Measurements from ENCODE around the gene DUSP3. TPM values are rescaled to one million over a fixed set of nuclear protein-coding genes. Genes with fewer than 3 reads are reported as not detected.

DUSP3 gene
- total and polyA plus RNA-seq, 10 of the 15 experiments (the other 5 are each of a cell fraction or from before 2014, with no cell fraction given): 1.5 to 12.1 (median 3.8) TPM

- ATAC-seq: no peak
- BruUV-seq (replicated peaks): no TSS peak
- Histone ChIP-seq H3K27me3 (replicated peaks in 1 of 2; ENCODE audit: control insufficient read depth in 2 of 2, insufficient read depth in 2 of 2, low read length in 1 of 2) (no peaks in the 10 kb centered on the region; a peak in 1 of 4 replicates), H3K4me1 (ENCODE audit: control insufficient read depth, insufficient read depth, low read length) (peaks cover 7% of the 10 kb centered on the region), H2AFZ (ENCODE audit: control insufficient read depth, low read depth, low read length) (no peak overlapping the region), H3K79me2 (ENCODE audit: control insufficient read depth, insufficient read depth, low read length) (no peaks in the 10 kb centered on the region), H3K9me3 (replicated peaks; ENCODE audit: control insufficient read depth, insufficient read depth, low read length) (no peaks in the 10 kb centered on the region), H3K27ac (ENCODE audit: control insufficient read depth, insufficient read depth) (no peak overlapping the region), H3K9ac (ENCODE audit: control insufficient read depth, insufficient read depth, low read length) (no peak overlapping the region), H3K4me3 (no peak overlapping the region), H3K36me3 (ENCODE audit: control insufficient read depth in 2 of 2, insufficient read depth in 2 of 2, low read length in 1 of 2) (no peaks in the 10 kb centered on the region; a peak in 1 of 4 replicates), H3K4me2 (ENCODE audit: control insufficient read depth, insufficient read depth) (peak overlapping the region; percentile 54; the same call in 1 of the 2 replicates), H4K20me1 (ENCODE audit: control insufficient read depth, insufficient read depth) (no peaks in the 10 kb centered on the region)
- TF ChIP-seq TCF12 (IDR thresholded peaks at IDR 0.05; ENCODE audit: low read depth, low read length): no peak
- no peak for TF ChIP-seq POLR2AphosphoS2 (IDR thresholded peaks at IDR 0.05; ENCODE audit: low read depth, low read length)
- no peak for TF ChIP-seq ZBTB33 (IDR thresholded peaks at IDR 0.05)
- no peak for FAIRE-seq
- in situ Hi-C loops (cut with MboI): no loop called here
- ChIA-PET RAD21 (ENCODE audit: unreplicated experiment) (interaction anchor here (3.8 kb wide), 1 partner anchor 75 kb away, joined by 14 read pairs; no protein-coding TSS in a partner anchor), SMC1A (ENCODE audit: uncharacterized antibody, unreplicated experiment) (interaction anchor here (3.9 kb wide), 1 partner anchor 75 kb away, joined by 40 read pairs; no protein-coding TSS in a partner anchor), CTCF (interaction anchor here (14.6 kb wide), 1 partner anchor 71 kb away, joined by 515 read pairs; no protein-coding TSS in a partner anchor), POLR2A (no interaction called here)
- no peak for DNase-seq (ENCODE audit: low read depth, low spot score)
- intact Hi-C loops (cut with micrococcal nuclease; ENCODE audit: unreplicated experiment): no loop called here
- 86% methylated on average over 7 of the region's 7 CpGs for WGBS (ENCODE audit: insufficient coverage, insufficient replicate concordance, low lambda C conversion rate, missing lambda C conversion rate)
These were observed 9.8 kb downstream of the DUSP3 start for GRCh38 chr17:43768943-43769342.

- ATAC-seq: peak; percentile 73
- Histone ChIP-seq H3K9me3 (replicated peaks; ENCODE audit: control insufficient read depth, insufficient read depth, low read length) (no peaks in the 10 kb centered on the region), H3K4me1 (ENCODE audit: control insufficient read depth, insufficient read depth, low read length) (peaks cover 7% of the 10 kb centered on the region), H3K9ac (ENCODE audit: control insufficient read depth, insufficient read depth, low read length) (no peak overlapping the region), H3K27ac (ENCODE audit: control insufficient read depth, insufficient read depth) (no peak overlapping the region), H3K4me3 (no peak overlapping the region), H3K79me2 (ENCODE audit: control insufficient read depth, insufficient read depth, low read length) (no peaks in the 10 kb centered on the region), H4K20me1 (ENCODE audit: control insufficient read depth, insufficient read depth) (no peaks in the 10 kb centered on the region), H3K4me2 (ENCODE audit: control insufficient read depth, insufficient read depth) (peak overlapping the region; percentile 54; the same call in 1 of the 2 replicates), H3K36me3 (ENCODE audit: control insufficient read depth in 2 of 2, insufficient read depth in 2 of 2, low read length in 1 of 2) (no peaks in the 10 kb centered on the region; a peak in 1 of 4 replicates), H2AFZ (ENCODE audit: control insufficient read depth, low read depth, low read length) (0 out of 2 replicates have a peak overlapping the region, but pooled peaks have one; percentile 8), H3K27me3 (replicated peaks in 1 of 2; ENCODE audit: control insufficient read depth in 2 of 2, insufficient read depth in 2 of 2, low read length in 1 of 2) (no peaks in the 10 kb centered on the region; a peak in 1 of 4 replicates)
- ChIA-PET CTCF (interaction anchor here (1.5 to 14.6 kb wide), 4 partner anchors 12 to 222 kb away, joined by 3 to 515 read pairs (median 4); partner anchors contain the start of genes CFAP97D1 and ETV4), POLR2A (no interaction called here), SMC1A (ENCODE audit: uncharacterized antibody, unreplicated experiment) (interaction anchor here (3.9 kb wide), 1 partner anchor 74 kb away, joined by 40 read pairs; no protein-coding TSS in a partner anchor), RAD21 (ENCODE audit: unreplicated experiment) (interaction anchor here (3.8 kb wide), 1 partner anchor 74 kb away, joined by 14 read pairs; no protein-coding TSS in a partner anchor)
- intact Hi-C loops (cut with micrococcal nuclease; ENCODE audit: unreplicated experiment): no loop called here
- FAIRE-seq: no peak
- no TSS peak for BruUV-seq (replicated peaks)
- in situ Hi-C loops (cut with MboI): no loop called here
- DNase-seq (ENCODE audit: low read depth, low spot score): no peak
- WGBS (ENCODE audit: insufficient coverage, insufficient replicate concordance, low lambda C conversion rate, missing lambda C conversion rate): 18% methylated on average over 9 of the region's 9 CpGs
- TF ChIP-seq SIX5 (IDR thresholded peaks at IDR 0.05; ENCODE audit: low read depth, low read length, severe bottlenecking): no peak
- no peak for TF ChIP-seq JUND (IDR thresholded peaks at IDR 0.05; ENCODE audit: low read depth, low read length)
- peak; percentile 52 for TF ChIP-seq SPI1 (IDR thresholded peaks at IDR 0.05; ENCODE audit: borderline replicate concordance, insufficient read depth, low read depth, low read length)
- no peak for TF ChIP-seq CBX3 (IDR thresholded peaks at IDR 0.05; ENCODE audit: borderline replicate concordance, low read depth)
- TF ChIP-seq ELK1 (IDR thresholded peaks at IDR 0.05; ENCODE audit: low read depth, low read length): no peak
- no peak for TF ChIP-seq TARDBP (IDR thresholded peaks at IDR 0.05; ENCODE audit: borderline replicate concordance)
- peak; percentile 22 to 59; a peak in 1 of 4 replicates for TF ChIP-seq BHLHE40 (IDR thresholded peaks at IDR 0.05; ENCODE audit: borderline replicate concordance in 1 of 2, low read depth in 2 of 2, low read length in 1 of 2)
- no peak for TF ChIP-seq BMI1 (IDR thresholded peaks at IDR 0.05; ENCODE audit: borderline replicate concordance)
- TF ChIP-seq RAD51 (IDR thresholded peaks at IDR 0.05): no peak
- 0 out of 2 replicates have a peak, but pooled peaks have one; percentile 17 for TF ChIP-seq EED (IDR thresholded peaks at IDR 0.05; ENCODE audit: low read depth)
- TF ChIP-seq MAX (IDR thresholded peaks at IDR 0.05; ENCODE audit: low read depth, low read length): no peak
These were observed 10.4 kb downstream of the DUSP3 start for GRCh38 chr17:43768382-43768781.
